Esophagus squamous epithelium (tissue), 4 donors: ENCODE results near the gene TSPAN11.
"Not testable (repeated sequence)": the region's sequence is repeated elsewhere in the genome, so short reads cannot be mapped to it uniquely, and the experiment has no call there.

Source experiments
- POLR2A ChIP-seq, 4 donors: fragments of 450-650 bp; IDR thresholded peaks; one replicate each; pipeline ENCODE4 v1.6.1; 2017; ENCODE audit warnings: antibody characterized with exemption in 4 of 4, mild to moderate bottlenecking in 4 of 4, moderate library complexity in 3 of 4
- TF ChIP-seq, protein P1 (sequence below), 6 experiments: fragments of 450-650 bp in 4 of 6; fragments of 200-600 bp in 2 of 6; sonication (generic) in 2 of 6; IDR thresholded peaks; one replicate each; pipeline ENCODE4 v1.5.1; 2016 to 2019; ENCODE audit warnings: antibody characterized with exemption in 6 of 6, mild to moderate bottlenecking in 4 of 6, moderate library complexity in 4 of 6

- TF ChIP-seq POLR2A (IDR thresholded peaks at IDR 0.05) = not testable (repeated sequence)
- TF ChIP-seq, protein P1, sequence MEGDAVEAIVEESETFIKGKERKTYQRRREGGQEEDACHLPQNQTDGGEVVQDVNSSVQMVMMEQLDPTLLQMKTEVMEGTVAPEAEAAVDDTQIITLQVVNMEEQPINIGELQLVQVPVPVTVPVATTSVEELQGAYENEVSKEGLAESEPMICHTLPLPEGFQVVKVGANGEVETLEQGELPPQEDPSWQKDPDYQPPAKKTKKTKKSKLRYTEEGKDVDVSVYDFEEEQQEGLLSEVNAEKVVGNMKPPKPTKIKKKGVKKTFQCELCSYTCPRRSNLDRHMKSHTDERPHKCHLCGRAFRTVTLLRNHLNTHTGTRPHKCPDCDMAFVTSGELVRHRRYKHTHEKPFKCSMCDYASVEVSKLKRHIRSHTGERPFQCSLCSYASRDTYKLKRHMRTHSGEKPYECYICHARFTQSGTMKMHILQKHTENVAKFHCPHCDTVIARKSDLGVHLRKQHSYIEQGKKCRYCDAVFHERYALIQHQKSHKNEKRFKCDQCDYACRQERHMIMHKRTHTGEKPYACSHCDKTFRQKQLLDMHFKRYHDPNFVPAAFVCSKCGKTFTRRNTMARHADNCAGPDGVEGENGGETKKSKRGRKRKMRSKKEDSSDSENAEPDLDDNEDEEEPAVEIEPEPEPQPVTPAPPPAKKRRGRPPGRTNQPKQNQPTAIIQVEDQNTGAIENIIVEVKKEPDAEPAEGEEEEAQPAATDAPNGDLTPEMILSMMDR (IDR thresholded peaks at IDR 0.05) = not testable (repeated sequence)
Observed at GRCh38 chr12:31012567-31012891, 86.0 kb downstream of the TSPAN11 start.
